CD8-positive, alpha-beta memory T cell (primary cell): ENCODE measurements around the gene SULF2. TPM values are rescaled to one million over a fixed set of nuclear protein-coding genes. Genes with fewer than 3 reads are reported as not detected.
"Not testable (repeated sequence)": the region's sequence is repeated elsewhere in the genome, so short reads cannot be mapped to it uniquely, and the experiment has no call there.

Experiments
- CTCF ChIA-PET: fragments of 350-600 bp; sonication (Branson Sonifier 250); formaldehyde crosslinking; loops from one replicate; lab custom pipeline; 2021; ENCODE audit warnings: antibody characterized with exemption; lab: Charles Lee
- POLR2A ChIA-PET: fragments of 350-600 bp; sonication (Branson Sonifier 250); formaldehyde crosslinking; loops from one replicate; lab custom pipeline; 2021; ENCODE audit warnings: antibody characterized with exemption; lab: Charles Lee
- DNase-seq, 5 donors: peaks; one replicate each; pipeline versions ENCODE4 v3.0.0 to v3.0.0-alpha.2; 2020 to 2022; ENCODE audit warnings: mixed read lengths in 1 of 5
- H3K27ac ChIP-seq: one replicate; pipeline ENCODE4 v1.7.0; 2013; ENCODE audit warnings: low read depth, mild to moderate bottlenecking, low read length, moderate library complexity
- H3K27me3 ChIP-seq: 2 replicates; pipeline ENCODE4 v1.7.0; 2013; ENCODE audit warnings: low read length, mild to moderate bottlenecking; ENCODE audit not compliant: insufficient read depth, poor library complexity, severe bottlenecking
- H3K36me3 ChIP-seq: 2 replicates; pipeline ENCODE4 v1.7.0; 2013; ENCODE audit warnings: mild to moderate bottlenecking, low read length, moderate library complexity; ENCODE audit not compliant: insufficient read depth
- H3K4me1 ChIP-seq: 2 replicates; pipeline ENCODE4 v1.7.0; 2013; ENCODE audit warnings: mild to moderate bottlenecking, low read length, moderate library complexity; ENCODE audit not compliant: insufficient read depth
- H3K4me3 ChIP-seq: 2 replicates; pipeline ENCODE4 v1.7.0; 2013; ENCODE audit warnings: mild to moderate bottlenecking, low read length
- H3K9me3 ChIP-seq: 2 replicates; pipeline ENCODE4 v1.7.0; 2013; ENCODE audit warnings: mild to moderate bottlenecking, low read length
- H3K27ac Mint-ChIP-seq, 8 donors: one replicate each; pipeline ENCODE4 v1.8.0; 2020 to 2021; ENCODE audit warnings: mixed read lengths in 8 of 8, mild to moderate bottlenecking in 6 of 8, inconsistent platforms in 3 of 8, moderate library complexity in 3 of 8
- H3K27me3 Mint-ChIP-seq, 2 donors: one replicate each; pipeline ENCODE4 v1.8.0; 2020 to 2021; ENCODE audit warnings: mixed read lengths in 2 of 2, mild to moderate bottlenecking in 1 of 2, moderate library complexity in 1 of 2
- H3K36me3 Mint-ChIP-seq, 3 donors: one replicate each; pipeline ENCODE4 v1.8.0; 2020 to 2021; ENCODE audit warnings: mixed read lengths in 3 of 3, inconsistent platforms in 1 of 3, mild to moderate bottlenecking in 1 of 3
- H3K4me1 Mint-ChIP-seq, 3 donors: one replicate each; pipeline ENCODE4 v1.8.0; 2020 to 2021; ENCODE audit warnings: mixed read lengths in 3 of 3, inconsistent platforms in 1 of 3, mild to moderate bottlenecking in 1 of 3
- H3K4me3 Mint-ChIP-seq, 7 donors: one replicate each; pipeline ENCODE4 v1.8.0; 2020 to 2021; ENCODE audit warnings: mixed read lengths in 7 of 7, mild to moderate bottlenecking in 6 of 7, moderate library complexity in 4 of 7, inconsistent platforms in 2 of 7
- H3K9me3 Mint-ChIP-seq, 5 donors: one replicate each; pipeline ENCODE4 v1.8.0; 2020 to 2022; ENCODE audit warnings: mixed read lengths in 5 of 5, mild to moderate bottlenecking in 3 of 5, moderate library complexity in 2 of 5, inconsistent platforms in 1 of 5
- polyA plus RNA-seq: library from polyadenylated mRNA; unstranded; fragments of 300-500 nt; fragmentation: Illumina TruSeq; gene quantifications from one replicate; pipeline ENCODE4 v1.2.3, GENCODE V29; 2021
- total RNA-seq, 2 experiments: library from RNA; stranded (reverse); gene quantifications; one replicate each; pipeline ENCODE4 v1.2.3, GENCODE V29; 2021

Gene SULF2
- total and polyA plus RNA-seq, 3 experiments from 2014 or later, result 0.28 to 1.4 (median 1.1) TPM

GRCh38 chr20:47810721-47811347 lies 25.6 kb upstream of the SULF2 start:
- H3K4me1 Mint-ChIP-seq, result no peaks in the 10 kb centered on the region
- no peak for DNase-seq
- no peaks in the 10 kb centered on the region for H3K36me3 Mint-ChIP-seq
- no peaks in the 10 kb centered on the region for H3K36me3 ChIP-seq
- peaks cover 4% of the 10 kb centered on the region for H3K27me3 ChIP-seq
- no peak overlapping the region for H3K27ac Mint-ChIP-seq
- peaks cover 6 to 51% of the 10 kb centered on the region in 2 donors for H3K27me3 Mint-ChIP-seq
- H3K4me3 ChIP-seq, result no peak overlapping the region
- peaks cover 0 to 3% (median 0%) of the 10 kb centered on the region in 5 donors for H3K9me3 Mint-ChIP-seq
- no peaks in the 10 kb centered on the region for H3K4me1 ChIP-seq
- ChIA-PET POLR2A (no interaction called here), CTCF (no interaction called here)
- H3K9me3 ChIP-seq, result no peaks in the 10 kb centered on the region
- no peak overlapping the region for H3K4me3 Mint-ChIP-seq
- no peak overlapping the region for H3K27ac ChIP-seq

GRCh38 chr20:47810116-47810677 lies 24.9 kb upstream of the SULF2 start:
- H3K4me3 ChIP-seq, result no peak overlapping the region
- CTCF ChIA-PET, result no interaction called here
- no peak for DNase-seq
- peaks cover 6 to 54% of the 10 kb centered on the region in 2 donors for H3K27me3 Mint-ChIP-seq
- H3K36me3 Mint-ChIP-seq, result no peaks in the 10 kb centered on the region
- no peak overlapping the region for H3K27ac Mint-ChIP-seq
- peaks cover 0 to 3% (median 0%) of the 10 kb centered on the region in 5 donors for H3K9me3 Mint-ChIP-seq
- no peaks in the 10 kb centered on the region for H3K4me1 Mint-ChIP-seq
- H3K9me3 ChIP-seq, result no peaks in the 10 kb centered on the region
- H3K4me3 Mint-ChIP-seq, result no peak overlapping the region
- POLR2A ChIA-PET, result no interaction called here
- H3K36me3 ChIP-seq, result no peaks in the 10 kb centered on the region
- peaks cover 4% of the 10 kb centered on the region for H3K27me3 ChIP-seq
- H3K4me1 ChIP-seq, result no peaks in the 10 kb centered on the region
- no peak overlapping the region for H3K27ac ChIP-seq

- DNase-seq, result no peak
- ChIA-PET CTCF (no interaction called here), POLR2A (no interaction called here)
- Histone ChIP-seq H3K27ac (no peak overlapping the region), H3K9me3 (no peaks in the 10 kb centered on the region), H3K4me1 (no peaks in the 10 kb centered on the region), H3K27me3 (peaks cover 4% of the 10 kb centered on the region), H3K36me3 (no peaks in the 10 kb centered on the region), H3K4me3 (no peak overlapping the region)
- Mint-ChIP-seq H3K9me3 (peaks cover 0 to 3% (median 0%) of the 10 kb centered on the region in 5 donors), H3K36me3 (no peaks in the 10 kb centered on the region), H3K27ac (no peak overlapping the region), H3K4me1 (no peaks in the 10 kb centered on the region), H3K27me3 (peaks cover 9 to 49% of the 10 kb centered on the region in 2 donors), H3K4me3 (no peak overlapping the region)
Observed at GRCh38 chr20:47809161-47809960, 24.1 kb upstream of the SULF2 start.

- Histone ChIP-seq H3K27me3 (peaks cover 4% of the 10 kb centered on the region), H3K9me3 (no peaks in the 10 kb centered on the region), H3K36me3 (no peaks in the 10 kb centered on the region), H3K4me1 (no peaks in the 10 kb centered on the region), H3K4me3 (no peak overlapping the region), H3K27ac (no peak overlapping the region)
- ChIA-PET POLR2A (no interaction called here), CTCF (no interaction called here)
- no peak for DNase-seq
- Mint-ChIP-seq H3K27ac (no peak overlapping the region), H3K4me1 (no peaks in the 10 kb centered on the region), H3K4me3 (no peak overlapping the region), H3K27me3 (peaks cover 5 to 34% of the 10 kb centered on the region in 2 donors), H3K36me3 (no peaks in the 10 kb centered on the region), H3K9me3 (peaks cover 0 to 3% (median 0%) of the 10 kb centered on the region in 5 donors)
Observed at GRCh38 chr20:47805951-47806350, 20.7 kb upstream of the SULF2 start.

DNA sequence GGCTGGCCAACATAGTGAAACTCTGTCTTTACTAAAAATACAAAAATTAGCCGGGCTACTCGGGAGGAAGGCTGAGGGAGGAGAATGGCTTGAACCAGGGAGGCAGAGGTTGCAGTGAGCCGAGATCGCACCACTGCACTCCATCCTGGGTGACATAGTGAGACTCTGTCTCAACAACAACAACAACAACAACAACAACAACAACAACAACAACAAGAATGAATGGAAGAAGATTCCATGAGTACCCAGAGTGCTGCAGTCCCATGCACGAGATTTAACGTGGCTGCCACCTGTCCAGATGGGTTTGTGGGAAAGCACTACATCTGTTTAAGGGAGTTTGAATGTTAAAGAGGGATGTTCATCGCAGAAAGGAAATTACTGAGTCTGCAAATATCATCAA lies 19.7 kb upstream of the SULF2 start:
- H3K9me3 Mint-ChIP-seq, H3K9me3 ChIP-seq, CTCF ChIA-PET, H3K36me3 ChIP-seq, H3K4me3 Mint-ChIP-seq, POLR2A ChIA-PET, H3K27ac Mint-ChIP-seq, H3K27me3 ChIP-seq, H3K4me1 ChIP-seq, H3K27ac ChIP-seq, DNase-seq, H3K4me3 ChIP-seq, H3K36me3 Mint-ChIP-seq, H3K4me1 Mint-ChIP-seq: not testable (repeated sequence)
- peaks cover 5 to 29% of the 10 kb centered on the region in 2 donors for H3K27me3 Mint-ChIP-seq

GRCh38 chr20:47804224-47804825 lies 19.0 kb upstream of the SULF2 start:
- H3K27me3 Mint-ChIP-seq, result peaks cover 5 to 27% of the 10 kb centered on the region in 2 donors
- H3K4me3 Mint-ChIP-seq, H3K9me3 ChIP-seq, H3K36me3 ChIP-seq, DNase-seq, H3K27ac ChIP-seq, H3K36me3 Mint-ChIP-seq, POLR2A ChIA-PET, H3K4me1 Mint-ChIP-seq, H3K27ac Mint-ChIP-seq, H3K27me3 ChIP-seq, CTCF ChIA-PET, H3K4me1 ChIP-seq, H3K9me3 Mint-ChIP-seq, H3K4me3 ChIP-seq: not testable (repeated sequence)

GRCh38 chr20:47802975-47803374 lies 17.7 kb upstream of the SULF2 start:
- no peak overlapping the region for H3K27ac ChIP-seq
- Mint-ChIP-seq H3K4me1 (no peaks in the 10 kb centered on the region), H3K9me3 (peaks cover 0 to 3% (median 0%) of the 10 kb centered on the region in 5 donors)

More at GRCh38 chr20:47802975-47803374, 17.7 kb upstream of the SULF2 start:
- Histone ChIP-seq H3K9me3 (no peaks in the 10 kb centered on the region), H3K36me3 (no peaks in the 10 kb centered on the region), H3K27me3 (no peaks in the 10 kb centered on the region), H3K4me1 (no peaks in the 10 kb centered on the region), H3K4me3 (no peak overlapping the region)
- CTCF ChIA-PET, result no interaction called here
- Mint-ChIP-seq H3K27me3 (peaks cover 5 to 22% of the 10 kb centered on the region in 2 donors), H3K4me3 (peak overlapping the region in 1 of 7 donors; percentile 15), H3K27ac (no peak overlapping the region), H3K36me3 (no peaks in the 10 kb centered on the region)
- no peak for DNase-seq
- POLR2A ChIA-PET, result no interaction called here
